OCI-M2 (cell line): ENCODE measurements around the gene BTBD9.
"Not testable (repeated sequence)": the region's sequence is repeated elsewhere in the genome, so short reads cannot be mapped to it uniquely, and the experiment has no call there.

ENCODE experiments used
- DNase-seq: peaks from one replicate; lab custom pipeline; 2025; ENCODE audit not compliant: unreplicated experiment; lab: John Stamatoyannopoulos, UW

BTBD9 gene

GRCh38 chr6:38350942-38351341 is 288.8 kb downstream of the BTBD9 start:
- no peak for DNase-seq

- DNase-seq, result no peak
Measured at GRCh38 chr6:38350220-38350619, 289.5 kb downstream of the BTBD9 start.

DNA sequence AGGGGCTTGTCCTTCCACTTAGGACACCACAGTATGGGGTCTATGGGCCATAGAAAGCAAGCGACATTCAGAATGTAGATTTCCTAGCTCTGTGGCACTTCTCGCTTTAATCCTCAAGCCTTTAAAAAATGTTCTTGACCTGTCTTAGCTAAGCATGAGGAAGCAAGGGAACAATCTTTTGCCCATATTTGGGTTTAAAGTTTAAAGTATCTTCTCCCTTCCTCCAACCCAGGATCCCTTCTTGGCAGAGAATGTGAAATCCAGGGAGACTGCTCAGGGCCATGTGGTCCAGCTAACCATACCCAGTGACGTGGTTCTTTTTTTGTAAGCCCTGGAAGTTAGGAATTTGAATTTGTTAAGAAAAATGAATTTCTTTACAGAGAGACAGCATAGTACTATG is 289.9 kb downstream of the BTBD9 start:
- no peak for DNase-seq

- DNase-seq, result no peak
Measured at GRCh38 chr6:38349221-38349620, 290.5 kb downstream of the BTBD9 start.

DNA sequence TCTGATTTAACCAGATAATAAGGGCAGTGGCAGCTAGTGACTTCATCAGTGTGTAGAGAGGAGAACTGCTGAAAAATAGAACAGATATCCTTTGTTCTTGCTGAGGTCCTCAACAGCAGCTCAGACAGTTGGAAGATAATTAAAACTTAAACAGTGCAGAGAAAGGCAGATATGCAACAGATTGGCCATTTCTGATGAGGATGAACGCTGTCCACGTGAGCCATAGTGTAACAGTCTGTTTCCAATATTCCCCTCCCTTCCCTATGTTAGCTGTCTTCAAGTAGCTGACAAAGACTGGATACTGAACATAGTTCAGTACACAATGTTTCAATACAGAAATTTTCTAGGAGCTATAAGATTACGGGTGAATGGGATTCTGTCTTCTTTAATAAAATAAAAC is 291.4 kb downstream of the BTBD9 start:
- no peak for DNase-seq

GRCh38 chr6:38347829-38348228 is 291.9 kb downstream of the BTBD9 start:
- DNase-seq, result not testable (repeated sequence)

DNA sequence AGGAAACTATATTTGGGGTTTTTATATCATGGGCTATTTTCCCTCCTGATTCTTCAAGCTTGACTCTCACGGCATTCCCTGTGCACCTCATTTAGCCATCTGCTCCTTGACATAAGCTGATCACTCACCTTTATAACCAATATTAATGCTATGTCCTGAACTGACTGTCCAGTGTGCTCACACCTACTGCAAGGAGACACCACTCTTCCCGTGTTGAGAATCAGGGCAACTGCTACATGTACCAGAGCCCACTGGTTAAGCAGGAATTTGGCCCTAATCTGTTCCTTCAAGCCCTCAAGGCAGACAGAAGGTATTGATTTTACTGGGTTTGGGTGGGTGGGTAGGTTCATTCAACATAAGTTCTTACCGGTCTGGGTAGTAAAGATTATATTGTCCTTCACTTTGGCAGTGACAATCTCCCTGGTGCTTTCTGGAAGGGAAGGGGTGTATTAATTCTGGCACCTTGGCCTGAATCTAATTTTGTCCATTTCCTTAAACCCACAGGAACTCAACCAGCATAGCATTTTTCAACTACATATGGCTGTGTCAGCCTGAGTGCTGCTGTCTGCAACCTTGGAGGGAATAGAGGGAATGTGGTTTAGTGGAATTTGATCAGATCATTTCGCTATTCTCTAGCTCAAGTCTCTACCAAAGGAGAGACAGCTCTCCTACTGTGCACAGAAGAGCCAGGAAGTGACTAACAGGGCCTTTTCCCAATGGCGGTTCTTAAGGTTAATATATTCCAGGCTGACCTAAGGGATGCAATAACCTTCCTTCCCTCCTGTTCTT is 293.2 kb downstream of the BTBD9 start:
- no peak for DNase-seq

- DNase-seq, result no peak
Measured at GRCh38 chr6:38345586-38345985, 294.1 kb downstream of the BTBD9 start.

GRCh38 chr6:38341496-38341895 is 298.2 kb downstream of the BTBD9 start:
- DNase-seq, result no peak

DNA sequence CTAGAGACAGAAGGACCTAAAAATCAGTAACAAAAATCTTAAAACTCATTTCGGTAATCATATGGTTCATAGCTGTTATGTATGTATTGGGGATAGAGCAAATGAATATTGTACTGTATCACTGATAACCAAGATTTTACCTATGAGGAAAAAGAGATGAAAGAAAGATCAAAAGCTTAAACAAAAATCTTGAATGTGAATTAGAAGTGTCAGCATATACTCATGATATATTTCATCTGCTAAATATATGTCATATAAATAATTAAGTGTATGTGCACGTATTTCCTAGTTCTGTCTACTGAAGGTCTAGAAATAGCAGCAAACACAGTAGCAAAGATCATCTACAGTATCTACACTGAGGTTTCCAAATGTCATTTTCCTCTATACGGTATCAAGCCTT is 299.8 kb downstream of the BTBD9 start:
- DNase-seq, result no peak

DNA sequence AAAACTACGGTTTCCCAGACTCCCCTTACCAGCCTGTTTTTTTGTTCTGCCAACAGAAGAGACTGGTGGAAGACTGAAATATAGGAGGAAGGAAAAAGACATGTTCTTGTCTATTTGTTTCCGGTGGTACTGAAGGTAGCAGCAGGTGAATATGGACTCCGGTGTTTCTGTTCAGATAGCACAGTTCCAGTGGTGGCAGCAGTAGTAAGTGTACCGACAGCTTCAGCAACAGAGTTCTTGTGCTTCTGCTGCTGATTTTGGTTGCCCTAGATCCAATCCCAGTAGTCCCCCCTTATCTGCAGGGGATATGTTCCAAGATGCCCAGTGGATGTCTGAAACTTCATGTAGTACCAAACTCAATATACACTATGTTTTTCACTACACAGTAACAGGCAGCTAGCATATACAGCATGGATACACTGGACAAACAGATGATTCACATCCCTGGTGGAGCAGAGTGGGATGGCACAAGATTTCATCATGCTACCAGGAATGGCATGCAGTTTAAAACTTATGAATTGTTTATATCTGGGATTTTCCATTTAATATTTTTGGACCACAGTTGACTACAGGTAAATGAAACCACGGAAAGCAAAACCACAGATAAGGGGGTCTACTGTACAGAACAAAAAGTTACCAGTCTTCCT is 301.8 kb downstream of the BTBD9 start:
- no peak for DNase-seq

GRCh38 chr6:38336922-38337321 is 302.8 kb downstream of the BTBD9 start:
- DNase-seq, result no peak

GRCh38 chr6:38326837-38327236 is 312.9 kb downstream of the BTBD9 start:
- no peak for DNase-seq

DNA sequence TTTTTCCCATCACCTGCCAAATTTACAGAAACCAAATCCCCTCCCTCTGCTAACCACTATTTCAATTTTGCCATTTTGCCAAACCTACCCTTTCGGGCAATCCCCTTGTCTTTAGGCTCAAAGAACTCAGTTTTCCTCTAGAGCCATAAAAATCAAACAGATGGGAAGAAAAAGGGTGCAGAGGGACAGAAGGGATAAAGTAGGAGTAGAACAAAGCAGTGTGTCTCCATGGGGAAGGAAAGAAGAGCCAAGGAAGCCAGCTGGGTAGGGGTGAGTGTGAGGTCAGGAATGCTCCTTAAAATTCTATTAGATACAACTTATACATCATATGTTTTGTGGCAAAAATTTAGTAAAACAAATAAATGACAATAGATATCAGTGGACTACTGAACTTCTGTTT is 316.5 kb downstream of the BTBD9 start:
- DNase-seq, result no peak

GRCh38 chr6:38322138-38322537 is 317.6 kb downstream of the BTBD9 start:
- no peak for DNase-seq

DNA sequence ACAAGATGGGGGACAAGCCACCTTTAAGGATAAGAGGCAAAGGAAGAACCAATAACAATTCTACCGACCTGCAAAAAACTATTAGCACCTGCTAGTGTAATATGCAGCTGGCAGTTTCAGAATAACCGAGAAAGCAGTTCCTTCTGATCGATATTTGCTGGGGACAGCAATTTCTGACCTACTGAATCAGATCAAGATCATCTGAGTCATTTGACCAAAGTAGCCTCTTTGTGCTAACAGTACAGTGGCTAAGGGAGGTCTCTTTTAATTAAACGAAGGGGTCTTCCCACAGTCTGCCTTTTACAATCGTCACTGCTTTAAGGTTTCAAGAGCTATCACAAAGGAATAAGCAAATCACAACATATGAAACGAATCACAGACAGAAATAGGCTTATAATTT is 318.9 kb downstream of the BTBD9 start:
- DNase-seq, result no peak

GRCh38 chr6:38320358-38320757 is 319.4 kb downstream of the BTBD9 start:
- no peak for DNase-seq

DNA sequence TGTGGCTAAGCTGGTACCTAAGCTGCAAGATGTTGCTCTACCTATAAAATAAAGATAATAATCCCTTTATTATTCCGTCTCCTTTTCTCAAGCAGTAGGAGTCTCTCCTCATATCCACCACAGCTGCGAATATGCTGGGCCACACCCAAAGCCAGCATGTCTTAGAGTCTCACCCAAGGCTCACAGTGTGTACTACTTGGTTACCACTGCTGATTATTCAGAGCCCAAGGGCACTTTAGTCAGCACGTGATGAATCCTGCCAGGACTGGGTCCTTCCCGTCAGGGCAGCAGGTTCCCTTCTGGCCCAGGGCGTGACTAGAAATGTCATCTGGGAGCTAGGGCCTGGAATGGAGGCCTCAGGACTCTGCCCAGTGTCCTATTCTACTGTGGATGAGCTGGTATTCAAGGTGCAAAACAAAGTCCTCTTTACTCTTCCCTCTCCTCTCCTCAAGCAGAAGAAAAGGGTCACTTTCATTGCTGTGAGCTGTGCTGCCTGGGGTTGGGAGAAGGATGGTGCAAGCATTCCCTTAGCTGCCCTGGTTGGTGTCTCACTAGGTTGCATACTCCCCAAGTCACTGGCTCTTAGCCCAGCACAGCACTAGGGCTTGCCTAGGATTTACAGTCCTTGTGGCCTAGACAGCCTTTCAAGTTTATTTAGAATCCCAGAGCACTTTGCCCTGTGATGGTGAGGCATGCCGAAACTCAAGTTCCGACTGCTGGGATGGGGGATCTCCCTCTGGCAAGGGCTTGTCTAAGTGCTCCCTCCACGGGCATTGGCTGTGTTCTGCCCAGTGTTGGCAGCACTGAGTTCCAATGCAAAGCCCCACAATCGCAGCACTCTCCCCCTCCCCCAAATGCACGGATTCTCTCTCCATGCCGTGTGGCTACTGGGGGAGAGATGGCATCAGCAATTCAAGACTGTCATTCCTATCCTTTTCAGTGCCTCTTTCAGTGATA is 320.2 kb downstream of the BTBD9 start:
- no peak for DNase-seq

- no peak for DNase-seq
Measured at GRCh38 chr6:38316099-38316868, 323.4 kb downstream of the BTBD9 start.

DNA sequence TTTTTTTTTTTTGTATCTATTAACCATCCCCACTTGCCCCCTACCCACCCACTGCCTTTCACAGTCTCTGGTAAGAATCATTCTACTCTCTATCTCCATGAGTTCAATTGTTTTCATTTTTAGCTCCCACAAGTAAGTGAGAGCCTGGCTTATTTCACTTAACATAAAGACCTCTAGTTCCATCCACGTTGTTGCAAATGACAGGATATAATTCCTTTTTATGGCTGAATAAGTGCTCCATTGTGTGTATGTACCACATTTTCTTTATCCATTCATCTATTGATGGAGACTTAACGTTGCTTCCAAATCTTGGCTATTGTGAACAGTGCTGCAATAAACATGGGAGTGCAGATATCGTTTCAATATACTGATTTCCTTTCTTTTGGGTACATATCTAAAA is 328.5 kb downstream of the BTBD9 start:
- no peak for DNase-seq

GRCh38 chr6:38310061-38310460 is 329.7 kb downstream of the BTBD9 start:
- no peak for DNase-seq
